Vagina (tissue), 2 donors: ENCODE measurements around the gene PROS1.

Experiments used
- CTCF ChIP-seq, 3 experiments: fragments of 450-650 bp in 2 of 3; fragments of 200-600 bp in 1 of 3; sonication (generic) in 1 of 3; IDR thresholded peaks; one replicate each; pipeline ENCODE4 v1.5.1; 2017 to 2019; ENCODE audit warnings: antibody characterized with exemption in 3 of 3, mild to moderate bottlenecking in 2 of 3, moderate library complexity in 2 of 3
- POLR2A ChIP-seq, 2 donors: fragments of 450-650 bp; IDR thresholded peaks; one replicate each; pipeline ENCODE4 v1.6.1; 2017; ENCODE audit warnings: antibody characterized with exemption in 2 of 2, mild to moderate bottlenecking in 2 of 2, moderate library complexity in 2 of 2

- TF ChIP-seq CTCF (IDR thresholded peaks at IDR 0.05) (no peak), POLR2A (IDR thresholded peaks at IDR 0.05) (no peak)
Observed at GRCh38 chr3:93988764-93989163, 15.1 kb upstream of the PROS1 start.
